Measurements from ENCODE around the gene SEMA3C. TPM values are rescaled to one million over a fixed set of nuclear protein-coding genes. Genes with fewer than 3 reads are reported as not detected.

SEMA3C gene
- total RNA-seq, 1 donor from 2014 or later = 34.8 TPM

GRCh38 chr7:80960244-80960795, 41.5 kb upstream of the SEMA3C start:
- no peak overlapping the region for H3K27ac ChIP-seq
- TF ChIP-seq CTCF (IDR thresholded peaks at IDR 0.05) = no peak
- no peaks in the 10 kb centered on the region for H3K9me3 ChIP-seq
- no peaks in the 10 kb centered on the region for H3K27me3 ChIP-seq (ENCODE audit: low read depth)
- intact Hi-C loops (cut with DNase I) = no loop called here
- no peaks in the 10 kb centered on the region for H3K36me3 ChIP-seq
- H3K4me1 ChIP-seq = no peaks in the 10 kb centered on the region
- no peak overlapping the region for H3K4me3 ChIP-seq
- DNase-seq (no peak), ATAC-seq (no peak)

GRCh38 chr7:80957226-80957777, 38.5 kb upstream of the SEMA3C start:
- ATAC-seq (no peak), DNase-seq (no peak)
- TF ChIP-seq CTCF (IDR thresholded peaks at IDR 0.05) = no peak
- Histone ChIP-seq H3K27ac (no peak overlapping the region), H3K4me1 (no peaks in the 10 kb centered on the region), H3K36me3 (no peaks in the 10 kb centered on the region), H3K9me3 (no peaks in the 10 kb centered on the region), H3K27me3 (ENCODE audit: low read depth) (no peaks in the 10 kb centered on the region), H3K4me3 (no peak overlapping the region)
- intact Hi-C loops (cut with DNase I) = no loop called here

- intact Hi-C loops (cut with DNase I) = no loop called here
- Histone ChIP-seq H3K9me3 (no peaks in the 10 kb centered on the region), H3K4me3 (no peak overlapping the region), H3K36me3 (no peaks in the 10 kb centered on the region), H3K27ac (no peak overlapping the region), H3K4me1 (no peaks in the 10 kb centered on the region), H3K27me3 (ENCODE audit: low read depth) (no peaks in the 10 kb centered on the region)
- no peak for TF ChIP-seq CTCF (IDR thresholded peaks at IDR 0.05)
- ATAC-seq (no peak), DNase-seq (no peak)
Observed at GRCh38 chr7:80954191-80954590, 35.3 kb upstream of the SEMA3C start.

- H3K27me3 ChIP-seq (ENCODE audit: low read depth) = no peaks in the 10 kb centered on the region
- H3K27ac ChIP-seq = no peak overlapping the region
- no peaks in the 10 kb centered on the region for H3K36me3 ChIP-seq
- TF ChIP-seq CTCF (IDR thresholded peaks at IDR 0.05) = no peak
- H3K4me1 ChIP-seq = no peaks in the 10 kb centered on the region
- H3K4me3 ChIP-seq = no peak overlapping the region
- no peak for DNase-seq
- no peaks in the 10 kb centered on the region for H3K9me3 ChIP-seq
- intact Hi-C loops (cut with DNase I) = no loop called here
- ATAC-seq = no peak
Observed at GRCh38 chr7:80950550-80950967, 31.7 kb upstream of the SEMA3C start.

GRCh38 chr7:80949449-80949848, 30.6 kb upstream of the SEMA3C start:
- DNase-seq = no peak
- Histone ChIP-seq H3K27me3 (ENCODE audit: low read depth) (no peaks in the 10 kb centered on the region), H3K27ac (no peak overlapping the region), H3K4me3 (no peak overlapping the region), H3K4me1 (no peaks in the 10 kb centered on the region), H3K36me3 (no peaks in the 10 kb centered on the region), H3K9me3 (no peaks in the 10 kb centered on the region)
- no peak for ATAC-seq
- intact Hi-C loops (cut with DNase I) = no loop called here
- no peak for TF ChIP-seq CTCF (IDR thresholded peaks at IDR 0.05)

Measured in lower lobe of right lung (tissue), 2 donors.